HCT116 (cell line): Measurements from ENCODE around the gene TEX22. TPM values are rescaled to one million over a fixed set of nuclear protein-coding genes. Genes with fewer than 3 reads are reported as not detected.

ENCODE experiments used
- ATAC-seq: fragments of 200-7000 bp; cut with Tn5 transposase; 2 replicates; pipeline ENCODE4 v1.9.1; 2020; ENCODE audit warnings: mild to moderate bottlenecking, moderate library complexity
- BruUV-seq: library from RNA; stranded (reverse); fragments of 400-500 nt; replicated peaks from 2 replicates; lab custom pipeline; 2021; lab: Mats Ljungman, UMichigan
- CTCF ChIA-PET: fragments of 300-600 bp; sonication (Branson Sonifier 250); formaldehyde crosslinking; loops from one replicate; lab custom pipeline; 2021; ENCODE audit warnings: antibody characterized with exemption; lab: Charles Lee
- POLR2A ChIA-PET: fragments of 300-600, 350-600 bp; sonication (Branson Sonifier 250); formaldehyde crosslinking; loops from one replicate; lab custom pipeline; 2021; ENCODE audit warnings: antibody characterized with exemption; lab: Charles Lee
- RAD21 ChIA-PET, 2 experiments: fragments of 300-600 bp; sonication (Branson Sonifier 250); formaldehyde crosslinking; loops; one replicate each; lab custom pipeline; 2023; ENCODE audit warnings: low total read pairs in 2 of 2; ENCODE audit not compliant: uncharacterized antibody in 2 of 2, unreplicated experiment in 2 of 2, low non-redundant PET in 1 of 2; lab: Charles Lee
- DNase-seq: peaks from one replicate; pipeline ENCODE4 v3.0.0-alpha.2; 2010; ENCODE audit warnings: low read depth, low spot score
- H2AFZ ChIP-seq: fragments of 200-600 bp; shearing (Covaris generic), sonication (generic); 2 replicates; pipeline ENCODE4 v1.6.1; 2017; ENCODE audit warnings: low read depth, mixed run types, mixed read lengths, antibody characterized with exemption, low read length; ENCODE audit not compliant: poor library complexity, severe bottlenecking
- H3K27ac ChIP-seq: 2 replicates; pipeline ENCODE4 v1.5.1; 2012; ENCODE audit warnings: low read depth, low read length
- H3K27me3 ChIP-seq: fragments of 200-600 bp; sonication (generic); 2 replicates; pipeline ENCODE4 v1.6.1; 2016; ENCODE audit warnings: mixed run types, low read length, mixed read lengths; ENCODE audit not compliant: insufficient read depth
- H3K36me3 ChIP-seq, 2 experiments: fragments of 200-500 bp in 1 of 2; fragments of 200-600 bp in 1 of 2; sonication (Bioruptor generic) in 1 of 2; sonication (generic) in 1 of 2; 2 replicates each; pipeline versions ENCODE4 v1.5.1 to v1.6.1; 2014 to 2016; ENCODE audit warnings: low read length in 2 of 2, inconsistent platforms in 1 of 2, mixed read lengths in 1 of 2, mixed run types in 1 of 2; ENCODE audit not compliant: insufficient read depth in 2 of 2, control insufficient read depth in 1 of 2
- H3K4me1 ChIP-seq, 2 experiments: fragments of 200-600 bp in 1 of 2; sonication (generic) in 1 of 2; 2 replicates each; pipeline versions ENCODE4 v1.5.1 to v1.6.1; 2012 to 2017; ENCODE audit warnings: low read length in 2 of 2, inconsistent platforms in 1 of 2, mild to moderate bottlenecking in 1 of 2, mixed read lengths in 1 of 2, mixed run types in 1 of 2, moderate library complexity in 1 of 2; ENCODE audit not compliant: insufficient read depth in 2 of 2, control insufficient read depth in 1 of 2
- H3K4me2 ChIP-seq: fragments of 200-600 bp; sonication (generic); 2 replicates; pipeline ENCODE4 v1.6.1; 2017; ENCODE audit warnings: mixed run types, low read length, mixed read lengths
- H3K4me3 ChIP-seq, 2 experiments: fragments of 200-600 bp in 1 of 2; sonication (generic) in 1 of 2; replicated peaks in 1 of 2; 2 replicates each; pipeline ENCODE4 v1.5.1; 2011 to 2016; ENCODE audit warnings: low read length in 2 of 2, control low read depth in 1 of 2, low read depth in 1 of 2, mild to moderate bottlenecking in 1 of 2, mixed read lengths in 1 of 2, mixed run types in 1 of 2
- H3K79me2 ChIP-seq: fragments of 200-600 bp; sonication (generic); 2 replicates; pipeline ENCODE4 v1.6.1; 2017; ENCODE audit warnings: mild to moderate bottlenecking, mixed run types, low read length, moderate library complexity, mixed read lengths; ENCODE audit not compliant: insufficient read depth
- H3K9ac ChIP-seq: fragments of 200-600 bp; sonication (generic); 2 replicates; pipeline ENCODE4 v1.6.1; 2016; ENCODE audit warnings: low read length, mixed read lengths
- H3K9me2 ChIP-seq: fragments of 200-600 bp; sonication (generic), shearing (Covaris generic); 2 replicates; pipeline ENCODE4 v1.6.1; 2017; ENCODE audit warnings: mixed run types, mild to moderate bottlenecking, moderate library complexity; ENCODE audit not compliant: insufficient read depth
- H3K9me3 ChIP-seq, 2 experiments: fragments of 200-500 bp in 1 of 2; fragments of 200-600 bp in 1 of 2; sonication (Bioruptor generic) in 1 of 2; sonication (generic) in 1 of 2; 2 replicates each; pipeline ENCODE4 v1.6.1; 2014 to 2017; ENCODE audit warnings: low read length in 2 of 2, mixed read lengths in 2 of 2, inconsistent platforms in 1 of 2, low read depth in 1 of 2, mild to moderate bottlenecking in 1 of 2, mixed run types in 1 of 2, moderate library complexity in 1 of 2; ENCODE audit not compliant: control insufficient read depth in 1 of 2, insufficient read depth in 1 of 2
- H4K20me1 ChIP-seq: fragments of 200-600 bp; sonication (generic), shearing (Covaris generic); 2 replicates; pipeline ENCODE4 v1.6.1; 2017; ENCODE audit warnings: mixed run types, mild to moderate bottlenecking, moderate library complexity; ENCODE audit not compliant: insufficient read depth
- CEBPB ChIP-seq: IDR thresholded peaks from 2 replicates; pipeline ENCODE4 v1.6.1; 2012; ENCODE audit warnings: low read depth
- EGR1 ChIP-seq: IDR thresholded peaks from 2 replicates; pipeline ENCODE4 v1.6.1; 2012; ENCODE audit warnings: low read depth
- ELF1 ChIP-seq: IDR thresholded peaks from 2 replicates; pipeline ENCODE4 v1.6.1; 2012; ENCODE audit warnings: low read depth, borderline replicate concordance
- EZH2 ChIP-seq: fragments of 200-600 bp; sonication (generic); IDR thresholded peaks from 2 replicates; pipeline ENCODE4 v1.6.1; 2017; ENCODE audit warnings: antibody characterized with exemption, mixed run types
- EZH2phosphoT487 ChIP-seq: fragments of 200-600 bp; IDR thresholded peaks from 2 replicates; pipeline ENCODE4 v1.6.1; 2018; ENCODE audit warnings: antibody characterized with exemption, borderline replicate concordance
- FOSL1 ChIP-seq: IDR thresholded peaks from 2 replicates; pipeline ENCODE4 v1.6.1; 2012; ENCODE audit warnings: low read depth
- JUND ChIP-seq: IDR thresholded peaks from 2 replicates; pipeline ENCODE4 v1.6.1; 2012
- MAX ChIP-seq: IDR thresholded peaks from 2 replicates; pipeline ENCODE4 v1.6.1; 2012
- POLR2A ChIP-seq: IDR thresholded peaks from 2 replicates; pipeline ENCODE4 v1.7.0; 2011; ENCODE audit warnings: borderline replicate concordance; ENCODE audit not compliant: insufficient read depth, insufficient read length; ENCODE audit errors: extremely low read depth
- POLR2AphosphoS5 ChIP-seq: IDR thresholded peaks from 2 replicates; pipeline ENCODE4 v1.6.1; 2011; ENCODE audit warnings: mild to moderate bottlenecking, low read depth, low read length, moderate library complexity
- RAD21 ChIP-seq: IDR thresholded peaks from 2 replicates; pipeline ENCODE4 v1.6.1; 2012; ENCODE audit warnings: low read depth, mild to moderate bottlenecking
- SIN3A ChIP-seq: IDR thresholded peaks from 2 replicates; pipeline ENCODE4 v1.6.1; 2012; ENCODE audit warnings: low read depth
- SP1 ChIP-seq: IDR thresholded peaks from 2 replicates; pipeline ENCODE4 v1.6.1; 2012; ENCODE audit warnings: low read depth
- SRF ChIP-seq: IDR thresholded peaks from 2 replicates; pipeline ENCODE4 v1.6.1; 2012; ENCODE audit warnings: low read depth
- TCF7L2 ChIP-seq: IDR thresholded peaks from 2 replicates; pipeline ENCODE4 v1.7.0; 2011; ENCODE audit warnings: borderline replicate concordance, inconsistent platforms; ENCODE audit not compliant: insufficient read depth, insufficient read length; ENCODE audit errors: extremely low read depth
- YY1 ChIP-seq: IDR thresholded peaks from 2 replicates; pipeline ENCODE4 v1.6.1; 2011; ENCODE audit warnings: low read length, low read depth, moderate library complexity, mild to moderate bottlenecking; ENCODE audit not compliant: insufficient replicate concordance; ENCODE audit errors: extremely low read depth
- ZBTB33 ChIP-seq: IDR thresholded peaks from 2 replicates; pipeline ENCODE4 v1.6.1; 2011; ENCODE audit warnings: mild to moderate bottlenecking, low read length, moderate library complexity; ENCODE audit not compliant: insufficient replicate concordance; ENCODE audit errors: extremely low read depth
- ZFX ChIP-seq: fragments of 450-650 bp; IDR thresholded peaks from 2 replicates; pipeline ENCODE4 v1.6.1; 2017
- intact Hi-C: fragments of 100-400 bp; cut with micrococcal nuclease; formaldehyde crosslinking; loops from 2 replicates; pipeline ENCODE4 v1.10.0; 2022
- total RNA-seq: library from RNA; stranded (reverse); gene quantifications from one replicate; pipeline ENCODE4 v1.2.1, GENCODE V29; 2021; ENCODE audit not compliant: unreplicated experiment
- TF ChIP-seq, protein P1 (sequence below), 3 experiments: fragments of 200-600 bp in 1 of 3; sonication (generic) in 1 of 3; IDR thresholded peaks in 2 of 3; conservative IDR thresholded peaks in 1 of 3; 2 replicates each; pipeline ENCODE4 v1.5.1; 2012 to 2017; ENCODE audit warnings: low read depth in 2 of 3, low read length in 2 of 3, antibody characterized with exemption in 1 of 3, borderline replicate concordance in 1 of 3, control low read depth in 1 of 3, mild to moderate bottlenecking in 1 of 3, mixed read lengths in 1 of 3, mixed run types in 1 of 3, moderate library complexity in 1 of 3; ENCODE audit not compliant: insufficient read depth in 1 of 3
- TF ChIP-seq, protein P2 (sequence below): IDR thresholded peaks from 2 replicates; pipeline ENCODE4 v1.6.1; 2012

The TEX22 gene
- total RNA-seq, 1 experiment from 2014 or later: 3.8 TPM

- Histone ChIP-seq H3K27me3 (no peaks in the 10 kb centered on the region), H3K4me3 (no peak overlapping the region), H3K9me3 (no peaks in the 10 kb centered on the region), H3K79me2 (no peaks in the 10 kb centered on the region), H4K20me1 (no peaks in the 10 kb centered on the region), H3K9me2 (no peaks in the 10 kb centered on the region), H3K27ac (no peak overlapping the region), H3K4me1 (peaks cover 4 to 8% of the 10 kb centered on the region in 2 experiments; a peak in 3 of 4 replicates), H3K4me2 (no peak overlapping the region), H2AFZ (no peak overlapping the region), H3K36me3 (no peaks in the 10 kb centered on the region), H3K9ac (no peak overlapping the region)
- ATAC-seq (no peak), DNase-seq (no peak)
- intact Hi-C loops: no loop called here
- TF ChIP-seq RAD21 (no peak), JUND (no peak), TCF7L2 (no peak), SP1 (no peak), SRF (no peak), EZH2phosphoT487 (no peak), YY1 (no peak), ZFX (no peak), ZBTB33 (no peak), ELF1 (no peak), FOSL1 (no peak), SIN3A (no peak), EGR1 (no peak), EZH2 (no peak), MAX (no peak), CEBPB (no peak), POLR2A (no peak), POLR2AphosphoS5 (no peak)
- TF ChIP-seq, protein P1, sequence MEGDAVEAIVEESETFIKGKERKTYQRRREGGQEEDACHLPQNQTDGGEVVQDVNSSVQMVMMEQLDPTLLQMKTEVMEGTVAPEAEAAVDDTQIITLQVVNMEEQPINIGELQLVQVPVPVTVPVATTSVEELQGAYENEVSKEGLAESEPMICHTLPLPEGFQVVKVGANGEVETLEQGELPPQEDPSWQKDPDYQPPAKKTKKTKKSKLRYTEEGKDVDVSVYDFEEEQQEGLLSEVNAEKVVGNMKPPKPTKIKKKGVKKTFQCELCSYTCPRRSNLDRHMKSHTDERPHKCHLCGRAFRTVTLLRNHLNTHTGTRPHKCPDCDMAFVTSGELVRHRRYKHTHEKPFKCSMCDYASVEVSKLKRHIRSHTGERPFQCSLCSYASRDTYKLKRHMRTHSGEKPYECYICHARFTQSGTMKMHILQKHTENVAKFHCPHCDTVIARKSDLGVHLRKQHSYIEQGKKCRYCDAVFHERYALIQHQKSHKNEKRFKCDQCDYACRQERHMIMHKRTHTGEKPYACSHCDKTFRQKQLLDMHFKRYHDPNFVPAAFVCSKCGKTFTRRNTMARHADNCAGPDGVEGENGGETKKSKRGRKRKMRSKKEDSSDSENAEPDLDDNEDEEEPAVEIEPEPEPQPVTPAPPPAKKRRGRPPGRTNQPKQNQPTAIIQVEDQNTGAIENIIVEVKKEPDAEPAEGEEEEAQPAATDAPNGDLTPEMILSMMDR (IDR thresholded peaks at IDR 0.05 in 2 of 3, conservative IDR thresholded peaks at IDR 0.05 in 1 of 3; ENCODE audit: borderline replicate concordance in 1 of 3, insufficient read depth in 1 of 3, low read depth in 2 of 3, low read length in 2 of 3): no peak
- TF ChIP-seq, protein P2, sequence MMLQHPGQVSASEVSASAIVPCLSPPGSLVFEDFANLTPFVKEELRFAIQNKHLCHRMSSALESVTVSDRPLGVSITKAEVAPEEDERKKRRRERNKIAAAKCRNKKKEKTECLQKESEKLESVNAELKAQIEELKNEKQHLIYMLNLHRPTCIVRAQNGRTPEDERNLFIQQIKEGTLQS: no peak
- POLR2A ChIA-PET: no interaction called here
- RAD21 ChIA-PET: no interaction called here
- no TSS peak for BruUV-seq
- CTCF ChIA-PET: no interaction called here
Measured at GRCh38 chr14:105378199-105378598, 20.1 kb upstream of the TEX22 start.
